Epithelial cell of esophagus (primary cell): ENCODE measurements around the gene PFKFB1.

Experiments
- DNase-seq: peaks from one replicate; pipeline ENCODE4 v3.0.0; 2010; ENCODE audit warnings: low read depth
- H3K4me3 ChIP-seq: 2 replicates; pipeline ENCODE4 v1.5.1; 2011; ENCODE audit warnings: mild to moderate bottlenecking, low read length, control low read depth
- CTCF ChIP-seq: IDR thresholded peaks from 2 replicates; pipeline ENCODE4 v1.5.1; 2011; ENCODE audit warnings: low read depth, mild to moderate bottlenecking, low read length, control low read depth, inconsistent platforms; ENCODE audit not compliant: insufficient read depth; ENCODE audit errors: missing control alignments

PFKFB1 gene

GRCh38 chrX:54928876-54929275 is 65.1 kb downstream of the PFKFB1 start:
- no peak overlapping the region for H3K4me3 ChIP-seq
- DNase-seq = no peak

GRCh38 chrX:54926978-54927377 is 67.0 kb downstream of the PFKFB1 start:
- H3K4me3 ChIP-seq = no peak overlapping the region
- TF ChIP-seq CTCF = no peak
- DNase-seq = no peak

More at GRCh38 chrX:54928876-54929275, 65.1 kb downstream of the PFKFB1 start:
- no peak for TF ChIP-seq CTCF

GRCh38 chrX:54923376-54923775 is 70.6 kb downstream of the PFKFB1 start:
- no peak for DNase-seq
- H3K4me3 ChIP-seq = no peak overlapping the region
- no peak for TF ChIP-seq CTCF

- no peak for TF ChIP-seq CTCF
- H3K4me3 ChIP-seq = no peak overlapping the region
- no peak for DNase-seq
Observed at GRCh38 chrX:54922547-54922946, 71.4 kb downstream of the PFKFB1 start.

- peak; percentile 15 for DNase-seq
- no peak for TF ChIP-seq CTCF
- peak overlapping the region; percentile 38 for H3K4me3 ChIP-seq
Observed at GRCh38 chrX:54921427-54922021, 72.5 kb downstream of the PFKFB1 start.

- no peak for TF ChIP-seq CTCF
- H3K4me3 ChIP-seq = peak within 1 kb of the TSS; percentile 38
Observed at GRCh38 chrX:54920610-54921426, 73.2 kb downstream of the PFKFB1 start, which contains the start of gene TRO. TSS of gene TRO (plus strand) at chrX:54920824. CDS start at chrX:54922247, 1,423 bp downstream.

More at GRCh38 chrX:54920610-54921426, 73.2 kb downstream of the PFKFB1 start, which contains the start of gene TRO:
- DNase-seq = no peak
